ENCODE measurements around the gene MYO1G.

- no peak for TF ChIP-seq CEBPB (IDR thresholded peaks at IDR 0.05)
- TF ChIP-seq ZBTB7A (IDR thresholded peaks at IDR 0.05; ENCODE audit: low read depth): no peak
- TF ChIP-seq REST (IDR thresholded peaks at IDR 0.05; ENCODE audit: low read depth): no peak
- TF ChIP-seq RAD21 (IDR thresholded peaks at IDR 0.05; ENCODE audit: low read depth): no peak
- TF ChIP-seq CREB1 (IDR thresholded peaks at IDR 0.05; ENCODE audit: low read depth): no peak
- TF ChIP-seq TAF1 (IDR thresholded peaks at IDR 0.05; ENCODE audit: low read depth): no peak
- TF ChIP-seq MAX (IDR thresholded peaks at IDR 0.05): no peak
- no peak for TF ChIP-seq EP300 (IDR thresholded peaks at IDR 0.05; ENCODE audit: borderline replicate concordance)
- no peak for TF ChIP-seq USF1 (IDR thresholded peaks at IDR 0.05)
Measured at GRCh38 chr7:45007106-45007505, 28.3 kb upstream of the MYO1G start.
